Measurements from ENCODE around the gene MBTPS1. TPM values are rescaled to one million over a fixed set of nuclear protein-coding genes. Genes with fewer than 3 reads are reported as not detected.

MBTPS1 gene
- total RNA-seq, 6 donors from 2014 or later: 83.6 to 156 (median 105) TPM

GRCh38 chr16:84014570-84015327, 102.0 kb downstream of the MBTPS1 start:
- H3K4me1 ChIP-seq: peaks cover 0 to 8% (median 2%) of the 10 kb centered on the region in 4 donors
- H3K36me3 ChIP-seq: no peaks in the 10 kb centered on the region
- TF ChIP-seq POLR2A (IDR thresholded peaks at IDR 0.05) (no peak), POLR2AphosphoS5 (IDR thresholded peaks at IDR 0.05) (no peak), CTCF (IDR thresholded peaks at IDR 0.05) (no peak), EP300 (IDR thresholded peaks at IDR 0.05) (no peak)
- peaks cover 0 to 7% (median 0%) of the 10 kb centered on the region in 4 donors for H3K9me3 ChIP-seq
- DNase-seq (no peak), ATAC-seq (ENCODE audit: low FRiP score in 2 of 2) (no peak)
- WGBS, 2 donors: 67 to 79% methylated on average over 14 of the region's 14 CpGs
- no peaks in the 10 kb centered on the region for H3K27me3 ChIP-seq
- H3K27ac ChIP-seq: no peak overlapping the region
- H3K4me3 ChIP-seq: no peak overlapping the region

DNA sequence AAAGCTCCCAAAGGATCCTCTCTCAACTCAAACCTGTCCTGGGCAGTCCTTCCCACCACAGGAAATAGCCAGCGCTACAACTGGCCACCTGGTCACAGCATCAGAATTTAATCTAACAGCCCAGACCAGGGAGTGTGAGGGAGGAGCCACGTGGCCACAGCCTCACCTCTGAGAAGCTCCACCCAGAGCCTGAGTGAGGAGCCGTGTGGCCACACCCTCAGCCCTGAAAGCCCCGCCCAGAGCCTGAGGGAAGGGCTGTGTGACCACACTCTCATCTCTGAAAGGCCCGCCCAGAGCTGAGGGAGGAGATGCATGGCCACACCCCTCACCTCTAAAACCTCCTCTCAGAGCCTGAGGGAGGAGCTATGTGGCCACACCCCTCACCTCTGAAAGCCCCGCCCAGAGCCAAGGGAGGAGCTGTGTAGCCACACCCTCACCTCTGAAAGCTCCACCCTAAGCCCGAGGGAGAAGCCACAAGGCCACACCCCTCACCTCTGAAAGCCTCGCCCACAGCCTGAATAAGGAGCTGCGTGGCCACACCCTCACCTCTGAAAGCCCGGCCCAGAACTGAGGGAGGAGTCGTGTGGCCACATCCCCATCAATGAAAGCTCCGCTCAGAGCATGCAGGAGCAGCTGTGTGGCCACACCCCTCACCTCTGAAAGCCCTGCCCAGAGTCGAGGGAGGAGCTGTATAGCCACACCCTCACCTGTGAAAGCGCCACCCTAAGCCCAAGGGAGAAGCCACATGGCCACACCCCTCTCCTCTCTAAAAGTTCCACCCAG, 102.8 kb downstream of the MBTPS1 start:
- WGBS, 2 donors: 7 to 29% methylated on average over 5 to 14 of the region's 14 CpGs
- Histone ChIP-seq H3K4me1 (peaks cover 0 to 8% (median 2%) of the 10 kb centered on the region in 4 donors), H3K36me3 (no peaks in the 10 kb centered on the region), H3K4me3 (no peak overlapping the region), H3K9me3 (peaks cover 0 to 5% (median 0%) of the 10 kb centered on the region in 4 donors), H3K27ac (no peak overlapping the region), H3K27me3 (no peaks in the 10 kb centered on the region)
- TF ChIP-seq CTCF (IDR thresholded peaks at IDR 0.05) (no peak), POLR2AphosphoS5 (IDR thresholded peaks at IDR 0.05) (no peak), EP300 (IDR thresholded peaks at IDR 0.05) (no peak), POLR2A (IDR thresholded peaks at IDR 0.05) (no peak)
- ATAC-seq (ENCODE audit: low FRiP score in 2 of 2) (peak; percentile 71 to 90), DNase-seq (peak in 1 of 2 donors; percentile 92)

- no peak for ATAC-seq (ENCODE audit: low FRiP score in 2 of 2)
- no peak overlapping the region for H3K4me3 ChIP-seq
- TF ChIP-seq POLR2AphosphoS5 (IDR thresholded peaks at IDR 0.05) (no peak), EP300 (IDR thresholded peaks at IDR 0.05) (no peak), POLR2A (IDR thresholded peaks at IDR 0.05) (no peak), CTCF (IDR thresholded peaks at IDR 0.05) (no peak)
- H3K27me3 ChIP-seq: no peaks in the 10 kb centered on the region
- no peaks in the 10 kb centered on the region for H3K36me3 ChIP-seq
- H3K4me1 ChIP-seq: peaks cover 0 to 6% (median 1%) of the 10 kb centered on the region in 4 donors
- no peak overlapping the region for H3K27ac ChIP-seq
- DNase-seq: no peak
- 87 to 95% methylated on average over 6 of the region's 6 CpGs for WGBS, 2 donors
- no peaks in the 10 kb centered on the region for H3K9me3 ChIP-seq
Measured at GRCh38 chr16:84009282-84009681, 107.5 kb downstream of the MBTPS1 start.

GRCh38 chr16:84007965-84008364, 108.8 kb downstream of the MBTPS1 start:
- TF ChIP-seq POLR2AphosphoS5 (IDR thresholded peaks at IDR 0.05): no peak
- Histone ChIP-seq H3K4me3 (no peak overlapping the region), H3K36me3 (no peaks in the 10 kb centered on the region), H3K9me3 (no peaks in the 10 kb centered on the region), H3K4me1 (no peaks in the 10 kb centered on the region), H3K27ac (no peak overlapping the region), H3K27me3 (no peaks in the 10 kb centered on the region)
- no peak for ATAC-seq (ENCODE audit: low FRiP score in 2 of 2)
- no peak for DNase-seq
- 70 to 72% methylated on average over 8 of the region's 8 CpGs for WGBS, 2 donors

- no peak overlapping the region for H3K4me3 ChIP-seq
- no peaks in the 10 kb centered on the region for H3K27me3 ChIP-seq
- TF ChIP-seq POLR2AphosphoS5 (IDR thresholded peaks at IDR 0.05): no peak
- TF ChIP-seq EP300 (IDR thresholded peaks at IDR 0.05): no peak
- no peak for TF ChIP-seq CTCF (IDR thresholded peaks at IDR 0.05)
- TF ChIP-seq POLR2A (IDR thresholded peaks at IDR 0.05): no peak
- 78 to 84% methylated on average over 4 of the region's 4 CpGs for WGBS, 2 donors
- no peak overlapping the region for H3K27ac ChIP-seq
- DNase-seq (no peak), ATAC-seq (ENCODE audit: low FRiP score in 2 of 2) (no peak)
- no peaks in the 10 kb centered on the region for H3K9me3 ChIP-seq
- H3K36me3 ChIP-seq: no peaks in the 10 kb centered on the region
- H3K4me1 ChIP-seq: no peaks in the 10 kb centered on the region
Measured at GRCh38 chr16:84007520-84007919, 109.2 kb downstream of the MBTPS1 start.

Measured in upper lobe of left lung (tissue), 6 donors.